Measurements from ENCODE around the gene NRL.

DNA sequence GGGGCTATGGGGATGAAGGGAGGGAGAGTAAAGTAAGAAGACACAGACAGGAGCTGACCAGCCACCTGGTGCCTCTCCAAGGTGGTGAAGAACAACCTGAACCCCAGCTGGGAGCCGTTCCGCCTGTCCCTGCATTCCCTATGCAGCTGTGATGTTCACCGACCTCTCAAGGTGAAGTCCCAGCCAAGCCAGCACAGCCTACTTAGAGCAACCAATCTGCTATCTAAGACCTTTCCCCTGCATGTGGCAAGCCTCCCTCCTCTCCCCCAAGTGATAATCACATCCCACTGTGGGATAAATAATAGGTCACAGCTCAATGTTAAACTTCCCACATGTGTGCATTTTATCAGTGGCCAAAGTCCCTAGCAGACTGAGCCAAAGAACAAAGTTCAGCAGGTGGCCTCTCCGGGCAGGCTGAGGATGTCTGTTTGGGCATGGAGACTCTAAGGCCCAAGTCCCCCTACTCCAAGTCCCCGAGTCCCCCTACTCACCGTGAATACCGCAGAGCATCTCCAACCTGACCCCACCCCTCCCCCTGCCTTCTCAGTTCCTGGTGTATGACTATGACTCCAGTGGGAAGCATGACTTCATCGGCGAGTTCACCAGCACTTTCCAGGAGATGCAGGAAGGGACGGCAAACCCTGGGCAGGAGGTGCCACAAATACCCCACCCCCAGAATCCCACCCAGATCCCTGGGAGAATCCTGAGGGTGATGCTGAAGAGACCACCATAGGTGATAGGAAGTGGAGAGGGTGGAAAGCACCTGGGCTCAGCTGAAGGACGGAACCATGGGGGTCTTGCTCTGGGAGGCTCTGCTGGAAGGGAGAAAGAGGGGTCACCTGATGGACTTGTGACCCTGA is 39.9 kb downstream of the NRL start:
- TF ChIP-seq, protein P1, sequence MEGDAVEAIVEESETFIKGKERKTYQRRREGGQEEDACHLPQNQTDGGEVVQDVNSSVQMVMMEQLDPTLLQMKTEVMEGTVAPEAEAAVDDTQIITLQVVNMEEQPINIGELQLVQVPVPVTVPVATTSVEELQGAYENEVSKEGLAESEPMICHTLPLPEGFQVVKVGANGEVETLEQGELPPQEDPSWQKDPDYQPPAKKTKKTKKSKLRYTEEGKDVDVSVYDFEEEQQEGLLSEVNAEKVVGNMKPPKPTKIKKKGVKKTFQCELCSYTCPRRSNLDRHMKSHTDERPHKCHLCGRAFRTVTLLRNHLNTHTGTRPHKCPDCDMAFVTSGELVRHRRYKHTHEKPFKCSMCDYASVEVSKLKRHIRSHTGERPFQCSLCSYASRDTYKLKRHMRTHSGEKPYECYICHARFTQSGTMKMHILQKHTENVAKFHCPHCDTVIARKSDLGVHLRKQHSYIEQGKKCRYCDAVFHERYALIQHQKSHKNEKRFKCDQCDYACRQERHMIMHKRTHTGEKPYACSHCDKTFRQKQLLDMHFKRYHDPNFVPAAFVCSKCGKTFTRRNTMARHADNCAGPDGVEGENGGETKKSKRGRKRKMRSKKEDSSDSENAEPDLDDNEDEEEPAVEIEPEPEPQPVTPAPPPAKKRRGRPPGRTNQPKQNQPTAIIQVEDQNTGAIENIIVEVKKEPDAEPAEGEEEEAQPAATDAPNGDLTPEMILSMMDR (IDR thresholded peaks at IDR 0.05; ENCODE audit: low read depth, low read length, missing input control), result no peak
- peak; percentile 77 for TF ChIP-seq NR2F2 (IDR thresholded peaks at IDR 0.05)
- TF ChIP-seq, protein P2, sequence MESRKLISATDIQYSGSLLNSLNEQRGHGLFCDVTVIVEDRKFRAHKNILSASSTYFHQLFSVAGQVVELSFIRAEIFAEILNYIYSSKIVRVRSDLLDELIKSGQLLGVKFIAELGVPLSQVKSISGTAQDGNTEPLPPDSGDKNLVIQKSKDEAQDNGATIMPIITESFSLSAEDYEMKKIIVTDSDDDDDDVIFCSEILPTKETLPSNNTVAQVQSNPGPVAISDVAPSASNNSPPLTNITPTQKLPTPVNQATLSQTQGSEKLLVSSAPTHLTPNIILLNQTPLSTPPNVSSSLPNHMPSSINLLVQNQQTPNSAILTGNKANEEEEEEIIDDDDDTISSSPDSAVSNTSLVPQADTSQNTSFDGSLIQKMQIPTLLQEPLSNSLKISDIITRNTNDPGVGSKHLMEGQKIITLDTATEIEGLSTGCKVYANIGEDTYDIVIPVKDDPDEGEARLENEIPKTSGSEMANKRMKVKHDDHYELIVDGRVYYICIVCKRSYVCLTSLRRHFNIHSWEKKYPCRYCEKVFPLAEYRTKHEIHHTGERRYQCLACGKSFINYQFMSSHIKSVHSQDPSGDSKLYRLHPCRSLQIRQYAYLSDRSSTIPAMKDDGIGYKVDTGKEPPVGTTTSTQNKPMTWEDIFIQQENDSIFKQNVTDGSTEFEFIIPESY (IDR thresholded peaks at IDR 0.05), result peak; percentile 86
- TF ChIP-seq, protein P3, sequence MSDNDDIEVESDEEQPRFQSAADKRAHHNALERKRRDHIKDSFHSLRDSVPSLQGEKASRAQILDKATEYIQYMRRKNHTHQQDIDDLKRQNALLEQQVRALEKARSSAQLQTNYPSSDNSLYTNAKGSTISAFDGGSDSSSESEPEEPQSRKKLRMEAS (IDR thresholded peaks at IDR 0.05), result peak; percentile 100
